NCI-H524 (cell line): Measurements from ENCODE around the gene MOB1B.

Experiments used
- DNase-seq, 2 experiments: peaks; one replicate each; lab custom pipeline; 2025; lab: John Stamatoyannopoulos, UW

MOB1B gene

DNA sequence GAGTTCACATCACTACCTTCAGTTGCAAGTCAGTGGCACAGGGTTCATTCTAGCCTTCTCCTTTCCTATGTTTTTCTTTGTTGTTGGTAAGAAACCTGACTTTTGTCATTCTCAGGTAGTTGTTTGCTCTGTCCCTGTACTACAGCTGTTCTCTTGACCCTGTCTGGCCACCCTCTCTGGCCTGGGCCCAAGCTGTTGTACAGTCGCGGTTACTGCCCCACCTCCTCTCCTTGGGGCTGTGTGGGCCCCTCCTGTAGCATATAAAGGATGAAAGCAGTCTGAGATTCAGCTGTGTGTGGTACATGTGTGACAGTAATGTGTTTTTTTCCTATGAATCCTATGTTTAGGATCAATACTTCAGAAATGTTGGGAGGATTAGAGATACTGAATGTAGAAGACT, 12.5 kb downstream of the MOB1B start:
- DNase-seq, result no peak

DNA sequence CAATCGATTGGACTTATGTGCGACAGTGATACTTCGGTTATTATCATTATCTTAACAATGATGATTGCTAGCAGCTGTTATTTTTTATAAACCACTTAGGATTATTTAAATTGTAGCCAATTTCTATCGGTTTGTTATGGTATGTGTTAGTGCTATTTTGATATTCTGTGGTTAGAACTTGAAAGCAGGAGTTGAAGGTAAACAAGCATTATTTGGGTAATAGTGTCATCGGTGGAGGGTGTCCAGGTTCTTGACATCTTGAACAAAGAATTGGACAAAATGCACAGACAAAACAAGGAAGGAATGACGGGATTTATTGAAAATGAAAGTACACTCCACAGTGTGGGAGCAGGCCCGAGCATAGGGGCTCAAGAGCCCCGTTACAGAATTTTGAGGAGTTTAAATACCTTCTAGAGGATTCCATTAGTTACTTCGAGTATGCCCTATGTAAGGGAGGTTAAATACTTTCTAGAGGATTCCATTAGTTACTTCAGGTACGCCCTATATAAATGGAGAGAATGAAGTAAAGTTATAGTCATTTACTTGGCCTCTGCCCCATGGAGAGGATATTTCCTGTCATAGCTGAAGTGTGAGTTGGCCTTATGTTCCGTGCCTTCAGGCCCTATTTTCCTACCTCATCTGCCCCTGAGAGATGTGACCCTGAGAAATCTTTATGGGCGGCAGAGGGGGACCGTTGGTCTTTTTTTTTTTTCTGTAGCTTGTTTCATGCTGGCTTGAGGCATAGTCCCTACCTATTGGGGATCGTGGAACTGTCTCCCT, 13.1 kb downstream of the MOB1B start:
- no peak for DNase-seq

DNA sequence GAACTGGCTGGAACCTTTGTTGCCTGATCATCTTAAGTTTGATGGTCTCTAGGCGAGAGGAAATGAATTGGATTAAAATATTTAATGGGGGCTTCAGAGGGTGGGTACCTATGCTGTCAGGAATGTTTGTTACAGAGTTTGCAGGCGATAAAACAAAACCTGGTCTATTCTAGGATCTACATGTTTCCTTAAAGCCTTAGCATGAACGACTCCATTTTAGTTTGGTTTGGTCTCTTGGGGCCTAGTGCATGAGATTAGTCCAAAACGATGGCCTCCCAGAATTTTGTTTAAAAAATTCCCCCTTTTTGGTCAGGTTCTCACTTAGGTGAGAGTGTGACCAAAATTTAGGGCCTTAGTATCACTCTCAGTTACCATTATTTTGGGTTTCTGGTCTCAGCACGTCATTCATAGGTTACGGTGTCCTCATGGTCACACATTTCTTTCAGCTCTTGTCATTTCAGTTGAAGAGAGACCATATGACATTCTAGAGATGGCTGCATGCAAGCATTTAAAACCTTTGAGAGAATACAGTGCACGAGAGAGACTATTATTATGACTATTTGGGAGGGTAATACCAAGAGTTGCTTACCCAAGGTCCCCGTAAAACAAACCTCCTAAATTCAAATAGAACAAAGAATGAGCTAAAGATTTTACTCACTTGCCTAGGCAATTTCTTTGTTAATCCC, 13.8 kb downstream of the MOB1B start:
- DNase-seq, result no peak

- DNase-seq, result no peak
These were observed 18.4 kb downstream of the MOB1B start for GRCh38 chr4:70920592-70920991.

GRCh38 chr4:70925418-70925817, 23.2 kb downstream of the MOB1B start:
- DNase-seq, result no peak

GRCh38 chr4:70925899-70926635, 23.9 kb downstream of the MOB1B start:
- DNase-seq, result no peak

DNA sequence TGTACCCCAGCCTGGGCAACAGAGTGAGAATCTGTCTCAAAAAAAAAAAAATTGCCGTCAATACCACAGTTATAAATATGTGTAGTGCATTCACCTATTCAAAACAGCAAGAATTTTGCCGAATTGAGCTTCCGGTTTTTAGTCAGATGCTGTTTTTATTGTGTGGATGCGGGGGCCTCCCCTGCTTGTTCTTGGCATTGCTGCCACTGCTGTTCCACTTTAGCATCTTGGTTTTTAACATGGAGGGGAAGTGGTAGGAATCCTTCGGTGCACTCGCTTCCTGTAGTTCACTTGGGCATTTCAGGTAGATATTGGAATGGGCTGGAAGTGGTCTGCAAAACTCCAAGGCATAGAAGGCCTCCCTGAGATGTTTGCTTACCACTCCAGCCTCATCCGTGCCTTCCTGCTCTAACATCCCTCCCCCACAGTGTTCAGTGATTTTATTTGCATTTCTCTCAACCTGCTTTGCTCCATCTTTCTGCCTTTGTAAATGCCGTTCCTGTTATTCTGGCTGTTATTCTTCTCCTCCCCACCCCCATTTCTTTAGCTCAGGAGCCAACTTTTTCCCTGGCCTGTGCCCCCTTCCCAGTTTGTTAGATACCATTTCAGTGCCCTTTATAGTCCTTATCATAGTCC, 25.5 kb downstream of the MOB1B start:
- no peak for DNase-seq

DNA sequence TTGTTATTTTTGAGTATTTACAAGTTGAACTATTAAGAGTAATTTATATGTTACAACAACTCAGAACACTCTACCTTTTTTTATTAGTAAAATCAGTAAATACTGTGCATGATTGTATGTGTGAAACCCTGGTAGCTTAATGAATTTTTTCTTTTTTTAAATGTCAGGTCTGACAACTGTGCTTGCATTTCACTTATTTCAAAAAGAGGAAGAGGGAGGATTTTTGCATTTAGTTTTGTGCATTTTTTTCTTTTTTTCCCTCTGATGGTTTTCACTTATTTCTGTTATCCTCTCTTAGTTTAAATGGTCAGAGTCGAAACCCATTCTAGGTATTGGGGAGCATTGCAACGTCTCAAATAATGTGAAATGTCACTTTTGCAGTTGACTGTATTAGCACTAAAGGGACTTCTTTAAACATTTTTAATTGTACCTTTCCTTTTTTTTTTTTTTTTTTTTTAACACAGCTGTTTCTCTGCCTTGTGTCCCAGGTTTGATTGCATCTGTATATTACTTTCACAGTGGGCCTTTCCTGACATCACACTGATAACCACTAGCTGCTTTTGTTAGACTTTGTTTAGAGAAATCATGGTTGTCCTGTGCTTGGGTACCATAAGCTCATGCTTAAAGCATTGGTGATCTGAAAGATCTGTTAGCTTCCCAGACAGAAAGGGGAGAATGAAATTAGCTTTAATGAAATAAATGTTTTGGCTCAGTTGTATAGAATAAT, 28.5 kb downstream of the MOB1B start:
- no peak for DNase-seq

GRCh38 chr4:70931347-70931746, 29.2 kb downstream of the MOB1B start:
- no peak for DNase-seq

- DNase-seq, result no peak
These were observed 30.8 kb downstream of the MOB1B start for GRCh38 chr4:70932984-70933383.

GRCh38 chr4:70935038-70935695, 33.0 kb downstream of the MOB1B start:
- no peak for DNase-seq

- no peak for DNase-seq
These were observed 34.1 kb downstream of the MOB1B start for GRCh38 chr4:70936200-70936787.

DNA sequence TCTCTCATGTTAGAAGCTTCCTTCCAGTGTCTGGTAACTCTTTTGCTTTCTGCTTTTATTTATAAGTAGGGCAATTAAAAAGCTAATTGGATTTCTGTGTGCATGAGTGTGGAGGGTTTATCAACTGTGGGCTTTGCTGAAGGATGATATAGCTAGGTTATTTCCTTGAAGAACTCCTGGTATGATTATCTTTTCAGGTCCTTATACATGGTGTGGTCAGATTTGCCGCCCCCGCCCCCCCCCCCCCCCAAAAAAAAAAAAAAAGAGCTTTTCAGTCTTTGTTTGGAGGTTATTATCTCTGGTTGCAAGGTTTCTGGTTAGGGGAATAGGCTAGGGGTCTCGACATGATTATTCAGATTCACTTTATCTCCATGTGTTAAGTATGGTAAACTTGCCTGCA, 35.9 kb downstream of the MOB1B start:
- DNase-seq, result peak in 1 of 2 experiments; percentile 0

DNA sequence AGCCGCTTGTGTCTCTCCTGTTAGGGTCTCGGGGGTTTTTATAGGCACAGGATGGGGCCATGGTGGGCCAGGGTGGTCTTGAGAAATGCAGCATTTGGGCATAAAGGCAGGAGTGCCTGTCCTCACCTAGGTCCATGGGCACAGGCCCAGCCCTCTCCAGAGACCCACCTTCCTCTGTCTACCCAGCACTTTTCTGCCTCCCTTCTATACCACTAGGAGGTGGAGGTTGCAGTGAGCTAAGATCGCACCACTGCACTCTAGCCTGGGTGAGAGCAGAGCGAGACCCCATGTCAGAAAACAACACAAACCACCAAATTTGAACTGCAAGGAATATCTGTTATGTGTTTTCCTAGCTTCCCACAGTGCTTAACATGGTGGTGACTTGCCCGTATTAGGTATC, 38.0 kb downstream of the MOB1B start:
- DNase-seq, result no peak

GRCh38 chr4:70943114-70943513, 40.9 kb downstream of the MOB1B start:
- DNase-seq, result no peak

GRCh38 chr4:70945046-70945445, 42.9 kb downstream of the MOB1B start:
- DNase-seq, result no peak

- no peak for DNase-seq
These were observed 43.4 kb downstream of the MOB1B start for GRCh38 chr4:70945452-70946055.

DNA sequence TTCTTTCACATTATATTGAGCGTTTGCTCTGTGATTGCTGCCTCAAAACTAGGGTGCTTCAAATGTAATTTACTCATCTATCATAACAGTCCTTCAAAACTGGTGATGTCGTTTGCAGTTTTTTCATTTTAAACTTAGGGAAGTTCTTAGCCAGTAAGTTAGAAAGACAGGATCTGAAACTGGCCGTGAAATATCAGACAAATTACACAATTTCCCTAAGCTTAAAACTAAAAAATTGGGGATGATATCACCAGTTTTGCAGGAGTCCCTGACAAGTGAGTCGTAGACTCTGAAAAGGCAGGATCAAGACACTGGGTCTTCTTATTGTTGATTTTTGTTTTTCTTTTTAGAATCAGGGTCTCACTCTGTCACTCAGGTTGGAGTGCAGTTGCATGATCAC, 44.8 kb downstream of the MOB1B start:
- DNase-seq, result no peak

DNA sequence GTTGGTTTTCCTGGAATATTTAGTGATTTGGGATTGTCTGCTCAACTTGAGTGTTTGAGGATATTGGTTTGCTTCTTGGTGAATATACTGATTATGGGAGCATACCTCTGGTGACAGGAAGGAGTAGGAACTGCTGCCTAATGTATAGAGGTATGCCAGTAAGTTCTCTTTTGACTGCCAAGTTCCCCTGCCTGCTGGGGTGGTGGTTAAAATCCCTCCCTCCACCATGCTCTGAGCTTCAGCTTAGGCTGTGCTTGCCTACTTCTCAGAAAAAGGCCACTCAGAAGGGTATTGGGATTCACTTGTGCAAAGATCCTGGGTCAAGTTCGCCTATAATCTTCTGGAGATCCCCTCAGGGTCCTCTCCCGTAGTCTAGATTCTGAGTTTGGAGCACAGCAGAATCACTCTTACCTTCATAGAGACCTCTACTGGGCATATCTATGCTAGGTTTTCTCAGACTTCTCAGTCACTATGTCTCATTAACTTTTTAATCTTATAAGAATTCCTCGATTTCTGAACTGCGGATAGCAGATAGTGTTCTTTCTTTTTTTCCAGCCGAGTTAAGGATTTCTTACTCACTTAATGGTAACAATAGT, 46.6 kb downstream of the MOB1B start:
- peak in 1 of 2 experiments; percentile 29 for DNase-seq

DNA sequence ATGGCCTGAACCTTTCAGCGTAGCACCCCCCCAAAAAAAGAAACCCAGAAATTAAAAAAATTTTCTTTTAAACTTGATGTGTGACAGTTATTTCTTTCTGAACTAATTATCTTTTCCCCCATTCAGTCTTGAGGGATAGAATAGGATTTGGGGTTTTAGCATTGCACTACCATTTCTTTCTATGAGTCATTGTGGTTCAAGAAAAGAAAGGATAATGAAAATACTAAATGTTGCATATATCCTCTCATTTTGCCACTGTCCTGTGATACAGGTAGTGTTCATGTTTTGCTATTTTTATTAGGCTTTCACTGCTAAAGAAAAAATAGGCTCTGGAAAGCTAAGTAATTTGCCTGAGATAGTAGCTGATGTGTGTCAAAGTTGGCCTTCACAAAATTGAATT, 51.9 kb downstream of the MOB1B start:
- DNase-seq, result no peak
